Activated B cell treated with CpG ODN at 0.5 μM for 24 hours (primary cell): Measurements from ENCODE around the gene MRPL48. TPM values are rescaled to one million over a fixed set of nuclear protein-coding genes. Genes with fewer than 3 reads are reported as not detected.

ENCODE experiments used
- ATAC-seq: fragments of 200-7000 bp; cut with Tn5 transposase; one replicate; pipeline ENCODE4 v1.10.0; 2021; ENCODE audit warnings: low read depth, mild to moderate bottlenecking, moderate library complexity
- CTCF ChIA-PET: fragments of 350-600 bp; sonication (Branson Sonifier 250); formaldehyde crosslinking; loops from one replicate; lab custom pipeline; 2021; ENCODE audit warnings: antibody characterized with exemption; lab: Charles Lee
- POLR2A ChIA-PET: fragments of 350-600 bp; sonication (Branson Sonifier 250); formaldehyde crosslinking; loops from one replicate; lab custom pipeline; 2021; ENCODE audit warnings: antibody characterized with exemption; lab: Charles Lee
- DNase-seq: peaks from one replicate; pipeline ENCODE4 v3.0.0; 2022
- H3K27ac Mint-ChIP-seq: one replicate; pipeline ENCODE4 v1.8.0; 2020; ENCODE audit warnings: mixed read lengths
- H3K27me3 Mint-ChIP-seq: one replicate; pipeline ENCODE4 v1.8.0; 2021; ENCODE audit warnings: mixed read lengths
- H3K36me3 Mint-ChIP-seq: one replicate; pipeline ENCODE4 v1.8.0; 2021; ENCODE audit warnings: low read depth, mixed read lengths
- H3K4me1 Mint-ChIP-seq: one replicate; pipeline ENCODE4 v1.8.0; 2021; ENCODE audit warnings: mixed read lengths
- H3K4me3 Mint-ChIP-seq: one replicate; pipeline ENCODE4 v1.8.0; 2020; ENCODE audit warnings: mild to moderate bottlenecking, mixed read lengths
- H3K9me3 Mint-ChIP-seq: one replicate; pipeline ENCODE4 v1.8.0; 2020; ENCODE audit warnings: mixed read lengths
- intact Hi-C: fragments of 100-400 bp; cut with micrococcal nuclease; formaldehyde crosslinking; loops from one replicate; pipeline ENCODE4 v1.15.1; 2024
- total RNA-seq: library from RNA; stranded (reverse); gene quantifications from 2 replicates; pipeline ENCODE4 v1.2.3, GENCODE V29; 2022
- TF ChIP-seq, protein P1 (sequence below): fragments of 200-600 bp; IDR thresholded peaks from one replicate; pipeline ENCODE4 v1.8.0; 2022; ENCODE audit warnings: antibody characterized with exemption, mild to moderate bottlenecking

Gene MRPL48
- total RNA-seq, 1 donor from 2014 or later = 38.3 TPM

DNA sequence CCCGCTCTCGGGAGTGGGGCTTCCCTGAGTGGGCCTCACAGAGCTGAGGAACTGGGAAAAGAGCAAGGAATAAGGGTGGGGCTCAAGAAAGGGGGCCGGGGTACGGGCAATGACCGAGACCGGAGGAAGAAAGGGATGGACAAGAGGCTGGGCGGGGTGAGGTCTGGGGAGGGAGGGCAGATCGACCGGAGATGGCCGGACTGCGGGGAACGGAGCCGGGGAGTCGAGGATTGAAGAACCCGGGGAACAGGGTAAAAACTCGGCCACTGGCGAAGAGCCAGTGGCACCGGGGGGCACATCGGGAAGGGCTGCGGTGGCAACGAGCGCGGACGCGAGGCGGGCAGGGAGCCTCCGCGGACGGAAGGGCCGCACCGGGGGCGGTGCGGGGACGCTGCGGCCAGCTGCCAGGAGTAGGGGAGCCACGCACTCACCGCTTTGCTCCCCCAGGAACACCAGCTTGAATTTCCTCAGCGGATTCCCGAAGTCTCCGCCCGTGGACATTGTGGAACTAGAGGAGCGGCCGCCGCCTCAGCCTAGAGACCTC lies 27.5 kb upstream of the MRPL48 start:
- Mint-ChIP-seq H3K27ac (peak overlapping the region; percentile 76), H3K36me3 (peaks cover 8% of the 10 kb centered on the region), H3K4me3 (peak overlapping the region; percentile 91), H3K27me3 (no peaks in the 10 kb centered on the region), H3K4me1 (peaks cover 24% of the 10 kb centered on the region), H3K9me3 (no peaks in the 10 kb centered on the region)
- POLR2A ChIA-PET = interaction anchor here (0.5 to 5.0 kb wide), 11 partner anchors 16 to 1680 kb away, joined by 3 to 133 read pairs (median 6); partner anchors contain the start of genes FCHSD2 and MRPL48
- DNase-seq (peak; percentile 17), ATAC-seq (no peak)
- intact Hi-C loops = loop anchor here (2.0 kb wide), 1 partner anchor 639 kb away; the partner anchor contains the start of gene PGM2L1
- CTCF ChIA-PET = interaction anchor here (1.2 kb wide), 1 partner anchor 16 kb away, joined by 3 read pairs; no protein-coding TSS in a partner anchor
- TF ChIP-seq, protein P1, sequence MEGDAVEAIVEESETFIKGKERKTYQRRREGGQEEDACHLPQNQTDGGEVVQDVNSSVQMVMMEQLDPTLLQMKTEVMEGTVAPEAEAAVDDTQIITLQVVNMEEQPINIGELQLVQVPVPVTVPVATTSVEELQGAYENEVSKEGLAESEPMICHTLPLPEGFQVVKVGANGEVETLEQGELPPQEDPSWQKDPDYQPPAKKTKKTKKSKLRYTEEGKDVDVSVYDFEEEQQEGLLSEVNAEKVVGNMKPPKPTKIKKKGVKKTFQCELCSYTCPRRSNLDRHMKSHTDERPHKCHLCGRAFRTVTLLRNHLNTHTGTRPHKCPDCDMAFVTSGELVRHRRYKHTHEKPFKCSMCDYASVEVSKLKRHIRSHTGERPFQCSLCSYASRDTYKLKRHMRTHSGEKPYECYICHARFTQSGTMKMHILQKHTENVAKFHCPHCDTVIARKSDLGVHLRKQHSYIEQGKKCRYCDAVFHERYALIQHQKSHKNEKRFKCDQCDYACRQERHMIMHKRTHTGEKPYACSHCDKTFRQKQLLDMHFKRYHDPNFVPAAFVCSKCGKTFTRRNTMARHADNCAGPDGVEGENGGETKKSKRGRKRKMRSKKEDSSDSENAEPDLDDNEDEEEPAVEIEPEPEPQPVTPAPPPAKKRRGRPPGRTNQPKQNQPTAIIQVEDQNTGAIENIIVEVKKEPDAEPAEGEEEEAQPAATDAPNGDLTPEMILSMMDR = no peak

GRCh38 chr11:73760679-73761402 lies 26.8 kb upstream of the MRPL48 start, which contains the start of gene RAB6A:
Gene RAB6A, minus strand, starts transcription at chr11:73761074. Its CDS starts 439 bp downstream, at chr11:73760635.
- peak within 1 kb of the TSS; percentile 91 for H3K4me3 Mint-ChIP-seq
- DNase-seq = peak; percentile 97
- ATAC-seq = peak; percentile 88

DNA sequence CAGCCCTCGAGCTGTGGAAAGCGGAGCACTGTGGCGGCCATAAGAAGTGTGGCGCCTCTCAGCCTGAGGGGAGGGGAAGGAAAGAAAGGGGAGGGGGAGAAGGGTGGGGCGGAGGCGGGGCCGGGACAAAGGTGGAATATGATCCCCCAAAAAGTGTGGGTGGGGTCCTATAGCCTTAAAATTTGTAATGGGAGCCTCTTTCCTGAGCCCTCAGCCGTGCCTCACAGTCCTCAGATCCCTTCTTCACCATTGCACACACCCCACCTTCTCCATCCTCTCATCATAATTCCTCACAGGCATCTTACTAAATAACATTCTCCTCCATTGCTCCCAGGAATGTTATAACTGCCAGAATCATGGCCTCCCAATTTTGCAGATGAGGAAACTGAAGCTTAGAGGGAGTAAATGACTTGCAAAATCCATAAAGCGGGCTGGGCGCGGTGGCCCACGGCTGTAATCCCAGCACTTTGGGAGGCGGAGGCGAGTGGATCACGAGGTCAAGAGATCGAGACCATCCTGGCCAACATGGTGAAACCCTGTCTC lies 26.2 kb upstream of the MRPL48 start:
- peaks cover 22% of the 10 kb centered on the region for H3K4me1 Mint-ChIP-seq
- peaks cover 8% of the 10 kb centered on the region for H3K36me3 Mint-ChIP-seq
- ChIA-PET POLR2A (interaction anchor here (0.5 to 5.0 kb wide), 8 partner anchors 15 to 637 kb away, joined by 3 to 133 read pairs (median 4); partner anchors contain the start of genes FCHSD2 and MRPL48), CTCF (interaction anchor here (0.7 to 1.4 kb wide), 4 partner anchors 15 to 163 kb away, joined by 3 to 16 read pairs (median 3); no protein-coding TSS in a partner anchor)
- peak overlapping the region; percentile 88 for H3K27ac Mint-ChIP-seq
- TF ChIP-seq, protein P1 = no peak
- H3K9me3 Mint-ChIP-seq = no peaks in the 10 kb centered on the region
- intact Hi-C loops = loop anchor here (1.0 to 2.0 kb wide), 6 partner anchors 18 to 637 kb away; partner anchors contain the start of genes C2CD3, COA4, FAM168A and PAAF1
- ATAC-seq (peak; percentile 7), DNase-seq (no peak)
- H3K4me3 Mint-ChIP-seq = peak overlapping the region; percentile 91
- peaks cover 5% of the 10 kb centered on the region for H3K27me3 Mint-ChIP-seq

More at GRCh38 chr11:73760679-73761402, 26.8 kb upstream of the MRPL48 start, which contains the start of gene RAB6A:
- Mint-ChIP-seq H3K4me1 (peaks cover 22% of the 10 kb centered on the region), H3K27me3 (no peaks in the 10 kb centered on the region), H3K9me3 (no peaks in the 10 kb centered on the region), H3K27ac (peak within 1 kb of the TSS; percentile 88), H3K36me3 (peaks cover 8% of the 10 kb centered on the region)
- POLR2A ChIA-PET = interaction anchor here (0.5 to 5.0 kb wide), 12 partner anchors 15 to 1681 kb away, joined by 3 to 133 read pairs (median 4); partner anchors contain the start of genes FCHSD2 and MRPL48
- intact Hi-C loops = loop anchor here (1.0 to 2.0 kb wide), 6 partner anchors 18 to 638 kb away; partner anchors contain the start of genes C2CD3, COA4, FAM168A and PAAF1
- CTCF ChIA-PET = interaction anchor here (0.7 to 1.4 kb wide), 3 partner anchors 16 to 162 kb away, joined by 3 to 16 read pairs (median 3); no protein-coding TSS in a partner anchor
- TF ChIP-seq, protein P1 = no peak

- CTCF ChIA-PET = interaction anchor here (0.6 kb wide), 1 partner anchor 11 kb away, joined by 3 read pairs; no protein-coding TSS in a partner anchor
- Mint-ChIP-seq H3K4me3 (no peak overlapping the region), H3K36me3 (peaks cover 7% of the 10 kb centered on the region), H3K27ac (peak overlapping the region; percentile 47), H3K4me1 (peaks cover 22% of the 10 kb centered on the region), H3K27me3 (peaks cover 10% of the 10 kb centered on the region), H3K9me3 (no peaks in the 10 kb centered on the region)
- POLR2A ChIA-PET = interaction anchor here (0.7 to 5.0 kb wide), 3 partner anchors 17 to 1164 kb away, joined by 6 to 133 read pairs (median 10); no protein-coding TSS in a partner anchor
- ATAC-seq (no peak), DNase-seq (no peak)
- TF ChIP-seq, protein P1 = no peak
- intact Hi-C loops = no loop called here
Measured at GRCh38 chr11:73762732-73763131, 24.9 kb upstream of the MRPL48 start.
